Effector CD8-positive, alpha-beta T cell (primary cell): Measurements from ENCODE around the gene SELENBP1.
"Not testable (repeated sequence)": the region's sequence is repeated elsewhere in the genome, so short reads cannot be mapped to it uniquely, and the experiment has no call there.

Source experiments
- DNase-seq: peaks from one replicate; lab custom pipeline; 2025; lab: John Stamatoyannopoulos, UW
- total RNA-seq, 4 experiments: gene quantifications; one replicate each; lab custom pipeline; 2026; lab: John Stamatoyannopoulos, UW

The SELENBP1 gene
- 0 reads per million in 4 experiments for total RNA-seq

DNA sequence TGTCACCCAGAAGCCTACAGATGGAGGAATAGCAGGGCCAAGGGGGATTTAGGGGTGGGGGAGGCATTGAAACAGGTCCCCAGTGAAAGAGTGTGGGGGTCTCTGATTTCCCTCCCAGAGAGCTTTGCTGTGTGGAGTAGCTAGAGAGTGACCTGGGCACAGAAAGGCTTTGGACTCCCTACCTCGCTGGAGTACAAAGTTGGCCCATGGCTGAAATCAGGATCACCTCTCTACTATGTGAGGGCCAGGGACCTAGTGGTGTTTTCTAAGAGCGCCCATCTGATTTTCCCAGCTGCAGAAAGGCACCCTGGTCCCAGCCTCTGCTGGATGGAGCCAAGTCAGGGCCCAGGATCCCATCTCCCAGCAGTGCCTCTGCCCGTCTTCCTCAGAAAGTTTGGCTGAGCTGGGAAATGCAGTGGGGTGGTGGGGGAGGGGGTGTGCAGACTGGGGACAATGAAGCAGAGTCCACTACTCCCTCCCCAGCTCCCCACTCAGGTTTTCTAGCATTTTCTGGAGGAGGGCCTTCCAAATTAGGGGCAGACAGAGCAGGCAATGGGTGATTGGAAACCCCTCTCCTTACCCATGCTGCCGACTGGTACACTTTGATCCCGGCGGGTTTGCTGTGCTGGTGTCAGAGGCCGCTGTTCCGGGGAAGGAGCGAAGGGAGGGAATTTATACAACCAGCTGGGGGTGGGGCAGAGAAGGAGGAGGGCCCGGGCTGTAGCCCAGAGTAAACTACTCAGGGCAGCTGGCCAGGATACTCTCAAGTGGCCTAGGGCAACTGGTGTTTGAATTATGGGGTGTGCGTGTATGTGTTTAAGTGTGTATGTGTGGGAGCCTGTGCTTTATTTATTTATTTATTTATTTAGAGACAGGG, at the start of gene SELENBP1:
Gene SELENBP1 (minus strand): TSS at position 648 of the 877 bp plus-strand sequence. CDS start 64 bp downstream, at position 584.
- DNase-seq = no peak

DNA sequence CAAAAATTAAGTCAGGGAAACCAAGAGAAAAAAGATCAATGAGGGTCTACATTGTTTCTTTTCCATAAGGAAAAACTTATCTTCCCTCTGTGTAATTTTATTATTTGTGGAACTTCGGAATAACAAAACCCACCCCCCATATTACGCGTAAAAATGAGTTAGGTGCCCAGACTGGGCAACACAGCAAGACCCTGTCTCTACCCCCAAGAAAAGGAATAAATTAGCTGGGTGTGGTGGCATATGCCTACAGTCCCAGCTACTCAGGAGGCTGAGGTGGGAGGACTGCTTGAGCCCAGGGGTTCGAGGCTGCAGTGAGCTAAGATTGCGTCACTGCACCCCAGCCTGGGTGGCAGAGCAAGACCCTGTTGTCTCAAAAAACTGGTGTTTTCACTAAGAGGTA, 47.3 kb upstream of the SELENBP1 start:
- no peak for DNase-seq

DNA sequence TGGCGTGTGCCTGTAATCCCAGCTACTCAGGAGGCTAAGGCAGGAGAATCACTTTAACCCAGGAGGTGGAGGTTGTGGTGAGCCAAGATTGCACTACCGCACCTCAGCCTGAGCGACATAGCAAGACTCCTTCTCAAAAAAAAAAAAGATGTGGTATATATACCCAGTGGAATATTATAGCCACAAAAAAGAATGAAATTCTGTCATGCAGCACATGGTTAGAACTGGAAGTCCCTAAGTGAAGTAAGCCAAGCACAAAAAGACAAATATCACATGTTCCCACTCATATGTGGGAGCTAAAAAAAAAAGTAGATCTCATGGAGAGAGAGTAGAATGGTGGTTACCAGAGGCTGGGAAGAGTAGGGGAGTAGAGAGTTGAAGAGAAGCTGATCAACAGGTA, 45.6 kb upstream of the SELENBP1 start:
- no peak for DNase-seq

DNA sequence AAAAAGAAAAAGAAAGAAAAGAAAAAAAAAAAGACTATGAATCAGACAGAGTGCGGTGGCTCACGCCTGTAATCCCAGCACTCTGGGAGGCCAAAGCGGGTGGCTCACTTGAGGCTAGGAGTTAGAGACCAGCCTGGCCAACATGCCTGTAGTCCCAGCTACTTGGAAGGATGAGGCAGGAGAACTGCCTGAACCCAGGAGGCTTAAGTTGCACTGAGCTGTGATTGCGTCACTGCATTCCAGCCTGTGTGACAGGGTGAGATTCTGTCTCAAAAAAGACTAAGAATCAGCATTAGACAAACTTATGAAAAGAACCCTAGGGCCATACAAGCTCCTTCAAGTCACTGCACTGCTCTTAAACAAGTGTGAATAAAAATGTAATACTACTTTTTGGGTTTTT, 43.7 kb upstream of the SELENBP1 start:
- DNase-seq = no peak

DNA sequence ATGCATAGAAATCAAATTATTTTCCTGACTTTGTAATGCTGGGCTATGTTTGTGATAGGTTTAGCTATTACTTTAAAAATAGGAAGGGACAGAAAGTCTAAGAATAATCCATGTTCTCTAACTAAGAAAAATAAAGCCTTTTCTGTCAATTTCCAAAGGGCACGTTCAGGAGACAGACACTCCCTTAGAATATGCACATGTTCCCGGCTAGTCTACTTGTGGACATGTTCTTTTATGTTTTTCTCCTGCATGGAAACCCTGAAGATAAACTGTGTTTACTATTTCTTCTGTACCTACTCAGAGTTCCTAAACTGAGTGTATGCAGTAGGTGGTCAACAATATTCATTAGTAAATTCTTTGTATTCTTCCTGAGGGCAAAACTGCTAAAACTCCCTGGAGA, 39.4 kb upstream of the SELENBP1 start:
- DNase-seq = no peak

DNA sequence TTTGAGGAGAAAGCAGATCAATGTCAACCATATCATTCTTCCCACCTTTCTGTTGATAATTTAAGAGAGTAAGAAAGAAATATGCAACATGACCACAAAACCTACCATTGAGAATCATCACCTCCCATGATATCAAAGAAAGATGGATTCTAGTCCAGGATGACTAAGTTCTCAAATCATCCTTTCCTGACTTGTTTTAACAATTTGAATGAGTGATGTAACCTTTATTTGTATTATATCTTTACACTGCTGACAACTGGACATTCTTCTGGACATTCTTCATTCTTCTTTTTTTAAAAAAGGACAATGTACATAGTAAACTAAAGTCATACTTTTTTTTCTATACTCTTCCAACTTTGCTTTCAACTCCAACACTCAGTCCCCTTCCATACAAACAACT, 36.4 kb upstream of the SELENBP1 start:
- no peak for DNase-seq

DNA sequence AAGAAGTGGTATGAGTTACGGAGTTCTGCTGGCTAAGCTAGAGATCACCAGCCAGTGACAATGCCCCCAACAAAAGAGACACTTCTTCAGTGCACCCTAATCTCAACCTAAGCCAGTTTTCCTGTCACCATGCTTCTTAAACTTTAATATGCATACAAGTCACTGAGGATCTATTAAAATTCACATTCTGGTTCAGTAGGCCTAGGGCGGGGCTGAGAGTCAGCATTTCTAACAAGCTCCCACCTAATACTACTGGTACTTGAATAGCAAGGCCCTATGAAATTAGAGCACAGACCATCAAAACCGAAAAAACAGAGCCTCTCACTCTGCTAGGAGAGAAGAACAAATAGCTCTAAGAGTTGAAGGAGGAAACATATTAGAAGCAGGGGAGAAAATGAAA, 34.8 kb upstream of the SELENBP1 start:
- no peak for DNase-seq

DNA sequence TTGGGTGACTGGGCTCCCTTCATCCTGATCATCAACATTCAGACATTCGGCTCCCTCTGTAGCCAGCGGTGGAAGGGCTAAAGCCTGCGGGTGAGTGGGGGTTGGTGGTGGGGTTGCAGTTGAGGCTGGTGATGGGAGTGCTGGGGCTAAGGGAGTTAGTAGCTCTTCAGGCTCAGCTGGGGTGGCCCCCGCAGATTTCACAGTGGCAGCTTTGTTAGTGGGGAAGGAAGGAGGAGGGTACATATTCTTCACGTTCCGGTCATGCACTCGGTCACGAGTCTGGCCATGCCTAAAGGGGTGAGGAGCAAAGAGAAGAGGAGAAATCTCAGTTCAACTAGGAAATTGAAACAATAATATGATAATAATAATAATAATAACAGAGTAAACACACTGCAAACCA, 33.7 kb upstream of the SELENBP1 start:
- no peak for DNase-seq

DNA sequence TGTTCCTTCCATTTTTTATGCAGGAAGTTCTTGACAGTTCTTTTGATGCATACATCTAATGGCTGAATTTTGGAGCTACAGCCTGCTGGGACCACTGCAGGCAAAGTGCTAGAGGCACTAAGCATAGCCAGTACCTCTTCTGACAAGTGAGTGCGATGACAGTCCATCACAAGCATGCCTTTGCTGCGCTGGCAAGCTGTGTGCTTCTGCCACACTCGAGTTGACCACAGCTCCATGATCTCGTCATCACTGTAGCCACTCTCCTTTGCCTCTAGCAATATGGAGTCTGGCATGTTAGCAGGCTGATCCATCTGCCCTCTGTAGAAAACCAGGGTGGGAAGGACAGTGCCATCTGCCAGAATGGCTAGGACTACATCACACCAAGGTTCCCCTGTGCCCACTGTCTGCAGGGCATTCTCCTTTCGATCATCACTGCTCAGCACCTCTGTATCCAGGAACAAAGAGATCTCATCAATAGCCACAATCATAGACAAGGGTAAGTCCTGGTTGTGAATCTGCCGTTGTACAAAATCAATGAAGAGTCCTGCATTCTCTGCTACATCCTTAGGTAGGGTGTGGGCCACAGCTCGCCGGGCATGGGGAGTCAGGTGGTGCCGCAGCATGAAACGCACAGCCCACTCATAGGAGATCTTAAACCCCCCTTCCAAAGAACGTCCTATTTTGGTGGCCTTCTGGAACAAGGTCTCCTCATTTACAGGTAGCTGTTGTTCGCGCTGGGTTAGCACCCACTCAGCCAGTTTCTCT, 32.9 kb upstream of the SELENBP1 start:
- DNase-seq = no peak

DNA sequence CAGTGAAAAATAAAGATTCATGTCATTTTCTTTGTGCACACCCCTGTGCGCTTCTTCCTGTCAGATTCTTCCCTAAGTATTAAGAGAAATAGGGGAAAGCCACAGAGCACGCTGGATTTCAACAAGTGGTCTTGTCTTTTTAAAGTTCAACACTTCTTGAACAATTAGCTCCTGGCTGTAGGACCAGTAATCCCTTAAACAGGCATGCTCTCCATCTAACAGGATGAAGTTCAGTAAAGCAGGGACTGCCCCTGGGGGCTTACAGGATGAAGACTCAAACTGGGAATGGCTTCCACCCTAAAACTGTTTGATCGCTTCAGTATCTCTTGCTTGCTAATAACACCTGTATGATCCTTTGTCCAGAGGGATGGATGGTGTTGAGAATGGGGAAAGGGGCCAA, 31.1 kb upstream of the SELENBP1 start:
- no peak for DNase-seq

DNA sequence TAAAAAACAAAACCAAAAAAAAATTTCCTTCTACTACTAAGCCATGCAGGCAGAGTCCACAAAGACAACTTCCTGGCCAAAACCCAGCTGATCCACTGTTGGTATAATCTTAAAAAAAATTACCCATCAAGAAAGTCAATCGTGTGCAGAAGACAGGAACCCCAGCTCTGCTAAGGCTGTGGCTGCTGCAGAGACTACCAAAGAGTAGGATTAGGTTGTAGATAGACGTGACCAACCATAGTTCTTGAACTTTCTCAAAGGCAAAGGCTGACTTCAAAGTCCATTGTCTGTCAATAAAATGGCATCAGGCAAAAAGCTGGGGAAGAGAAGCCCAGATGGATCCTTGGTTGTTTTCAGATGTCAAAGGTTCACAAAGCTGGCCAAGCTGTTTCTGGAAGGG, 30.3 kb upstream of the SELENBP1 start:
- no peak for DNase-seq

DNA sequence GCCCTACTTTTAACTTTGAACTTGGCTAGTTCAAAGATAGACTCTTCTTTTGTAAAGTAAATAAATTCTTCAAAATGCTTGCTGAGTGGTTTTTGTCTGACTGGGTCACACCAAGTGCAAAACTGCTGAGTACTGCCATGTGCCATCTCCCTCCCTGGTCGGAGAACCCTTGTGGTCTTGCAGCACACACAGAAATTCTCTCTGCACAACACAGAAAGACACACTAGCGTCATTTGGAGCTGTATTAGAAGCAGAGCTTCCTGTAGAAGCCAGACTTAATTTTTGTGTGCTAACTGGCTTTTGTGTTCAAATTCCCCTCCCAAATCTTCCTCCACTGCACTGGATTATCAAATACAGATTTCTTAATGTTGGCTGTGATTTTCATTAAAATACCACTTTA, 29.4 kb upstream of the SELENBP1 start:
- DNase-seq = no peak

DNA sequence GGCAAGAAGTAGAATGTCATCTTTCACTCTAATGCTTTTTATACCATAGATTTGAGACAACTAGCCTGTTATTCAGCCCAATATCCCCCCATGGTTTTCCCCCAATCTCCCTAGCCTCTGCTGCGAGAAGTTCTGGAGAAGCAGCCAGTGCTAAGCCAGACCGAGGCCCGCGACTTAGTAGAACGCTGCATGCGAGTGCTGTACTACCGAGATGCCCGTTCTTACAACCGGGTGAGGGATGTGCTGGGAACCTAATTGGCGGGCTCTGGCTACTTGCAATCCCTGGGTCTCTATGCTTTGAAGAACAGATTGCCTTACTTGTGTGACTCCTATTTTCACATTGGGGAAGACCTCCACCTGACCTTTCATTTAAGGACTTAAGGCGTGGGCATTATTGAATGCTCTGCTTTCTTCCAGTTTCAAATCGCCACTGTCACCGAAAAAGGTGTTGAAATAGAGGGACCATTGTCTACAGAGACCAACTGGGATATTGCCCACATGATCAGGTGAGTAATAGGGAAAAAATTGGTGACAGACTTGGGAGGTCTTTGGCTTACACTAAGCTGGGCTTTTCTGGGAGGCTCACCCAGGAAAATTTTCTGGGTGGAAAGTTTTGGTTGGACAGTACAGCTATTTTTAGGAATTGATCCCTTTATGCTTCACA, 28.8 kb upstream of the SELENBP1 start:
- no peak for DNase-seq

DNA sequence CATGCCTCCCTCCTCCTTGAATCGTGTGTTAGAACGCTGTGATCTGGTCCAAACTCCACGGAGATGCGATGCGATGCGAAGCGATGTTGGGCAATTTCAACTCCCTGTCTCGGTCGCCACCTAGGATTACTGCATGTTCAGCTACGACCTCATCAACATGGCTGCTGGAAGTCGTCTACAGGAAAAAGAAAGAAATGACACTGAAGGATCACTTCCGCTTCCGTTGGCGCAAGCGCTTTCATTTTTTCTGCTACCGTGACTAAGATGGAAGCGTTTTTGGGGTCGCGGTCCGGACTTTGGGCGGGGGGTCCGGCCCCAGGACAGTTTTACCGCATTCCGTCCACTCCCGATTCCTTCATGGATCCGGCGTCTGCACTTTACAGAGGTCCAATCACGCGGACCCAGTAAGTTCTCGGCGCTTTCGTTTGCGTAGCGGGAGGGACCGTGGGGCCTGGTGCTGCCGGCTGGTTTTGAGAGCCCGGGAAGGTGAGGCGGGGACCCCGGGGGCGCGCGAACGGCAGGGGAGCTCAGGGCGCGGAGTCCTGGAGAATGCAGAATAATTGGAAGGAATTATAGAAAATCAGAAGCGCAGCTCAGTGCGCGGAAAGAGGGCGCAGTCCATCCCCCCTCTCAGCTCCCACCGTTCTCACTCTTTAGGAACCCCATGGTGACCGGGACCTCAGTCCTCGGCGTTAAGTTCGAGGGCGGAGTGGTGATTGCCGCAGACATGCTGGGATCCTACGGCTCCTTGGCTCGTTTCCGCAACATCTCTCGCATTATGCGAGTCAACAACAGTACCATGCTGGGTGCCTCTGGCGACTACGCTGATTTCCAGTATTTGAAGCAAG, 27.0 kb upstream of the SELENBP1 start, which contains the start of gene PSMB4:
Gene PSMB4 (plus strand): TSS at position 250 of the 848 bp plus-strand sequence. CDS start 15 bp downstream, at position 265.
- DNase-seq = peak; percentile 71

DNA sequence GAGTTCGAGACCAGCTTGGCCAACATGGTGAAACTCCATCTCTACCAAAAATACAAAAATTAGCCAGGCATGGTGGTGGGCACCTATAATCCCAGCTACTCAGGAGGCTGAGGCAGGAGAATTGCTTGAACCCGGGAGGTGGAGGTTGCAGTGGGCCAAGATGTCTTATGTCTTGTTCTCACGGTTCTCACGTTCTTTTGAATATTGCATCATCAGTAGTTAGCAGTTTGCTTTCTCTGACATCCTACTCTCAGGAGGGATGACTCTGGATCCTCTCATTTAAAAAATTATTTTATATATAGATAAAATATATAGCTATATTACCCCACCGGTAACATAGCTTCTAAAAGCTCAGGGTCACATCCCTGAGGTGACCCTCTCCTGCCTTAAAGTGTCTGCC, 23.8 kb upstream of the SELENBP1 start:
- DNase-seq = not testable (repeated sequence)

DNA sequence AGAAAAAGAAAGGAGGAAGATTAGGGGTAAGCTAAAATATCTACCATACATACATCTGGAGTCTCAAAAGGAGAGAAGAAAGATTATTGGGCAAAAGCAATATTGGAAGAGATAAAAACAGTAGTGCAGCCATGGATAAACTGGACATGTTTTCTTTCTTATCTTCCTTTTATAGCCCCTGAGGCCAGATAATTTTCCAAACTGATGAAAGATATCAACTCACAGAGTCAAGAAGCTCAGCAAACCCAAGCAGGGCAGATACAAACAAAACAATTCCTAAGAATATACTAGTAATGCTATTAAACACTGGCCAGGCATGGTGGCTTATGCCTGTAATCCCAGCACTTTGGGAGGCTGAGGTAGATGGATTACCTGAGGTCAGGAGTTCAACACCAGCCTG, 21.1 kb upstream of the SELENBP1 start:
- no peak for DNase-seq

DNA sequence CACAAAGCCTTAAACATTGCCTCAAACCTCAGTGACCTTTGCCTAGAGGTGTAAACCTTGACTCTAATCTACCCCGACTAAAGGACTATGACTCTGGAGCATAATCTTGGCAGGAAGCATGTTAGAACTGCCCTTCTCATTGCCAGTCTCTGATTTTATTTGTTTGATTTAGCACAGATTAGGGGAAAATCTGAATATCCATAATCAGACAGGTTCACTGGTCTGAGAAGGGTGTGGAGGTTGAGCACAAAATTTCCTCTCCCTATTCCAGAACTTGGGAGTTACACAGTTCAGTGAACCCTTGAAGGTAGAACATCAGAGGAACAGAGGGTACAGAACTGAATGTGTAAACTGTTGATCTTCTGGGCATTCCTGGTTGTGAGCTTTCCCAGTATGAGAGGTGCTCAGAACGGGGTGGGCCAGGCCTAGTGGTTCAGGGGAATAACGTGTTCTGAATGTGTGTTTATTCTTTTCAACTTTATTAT, 18.6 kb upstream of the SELENBP1 start:
- no peak for DNase-seq

DNA sequence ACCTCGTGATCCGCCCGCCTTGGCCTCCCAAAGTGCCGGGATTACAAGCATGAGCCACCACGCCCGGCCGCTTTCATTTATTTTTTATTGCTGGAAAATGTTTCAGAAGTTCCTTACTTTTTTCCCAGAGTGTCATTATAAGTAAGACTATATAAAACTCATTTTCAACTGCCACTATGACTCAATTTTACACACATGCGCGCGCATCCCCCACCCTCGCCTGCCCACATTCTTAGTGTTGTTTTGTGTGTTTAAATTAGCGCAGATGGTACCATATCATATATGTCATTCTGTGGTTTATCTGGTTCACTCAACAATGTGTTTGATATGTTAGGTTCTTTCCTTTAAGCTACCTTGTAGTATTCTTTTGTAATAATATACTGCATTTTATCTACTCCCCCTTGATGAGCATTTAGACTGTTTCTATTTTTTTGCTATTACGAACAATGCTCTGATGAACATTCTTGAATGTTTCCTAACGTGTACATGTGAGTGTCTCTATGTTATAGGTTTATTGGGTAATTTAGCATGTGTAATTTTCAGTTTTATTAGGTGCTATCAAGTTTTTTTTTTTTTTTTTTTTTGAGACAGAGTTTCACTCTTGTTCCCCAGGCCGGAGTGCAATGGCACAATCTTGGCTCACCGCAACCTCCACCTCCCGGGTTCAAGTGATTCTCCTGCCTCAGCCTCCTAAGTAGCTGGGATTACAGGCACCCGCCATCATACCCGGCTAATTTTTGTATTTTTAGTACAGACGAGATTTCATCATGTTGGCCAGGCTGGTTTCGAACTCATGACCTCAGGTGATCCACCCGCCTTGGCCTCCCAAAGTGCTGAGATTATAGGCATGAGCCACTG, 17.9 kb upstream of the SELENBP1 start:
- not testable (repeated sequence) for DNase-seq

DNA sequence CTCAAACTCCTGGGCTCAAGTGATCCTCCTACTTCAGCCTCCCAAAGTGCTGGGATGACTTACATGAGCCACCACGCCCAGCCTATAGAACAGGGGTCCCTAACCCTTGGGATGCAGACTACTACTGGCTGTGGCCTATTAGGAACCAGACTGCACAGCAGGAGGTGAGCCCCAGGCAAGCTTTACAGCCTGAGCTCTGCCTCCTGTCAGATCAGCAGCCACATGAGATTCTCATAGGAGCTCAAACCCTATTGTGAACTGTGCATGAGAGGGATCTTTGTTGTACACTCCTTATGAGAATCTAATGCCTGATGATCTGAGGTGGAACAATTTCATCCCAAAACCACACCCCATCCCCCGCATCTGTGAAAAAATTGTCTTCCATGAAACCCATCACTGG, 13.5 kb upstream of the SELENBP1 start:
- no peak for DNase-seq

DNA sequence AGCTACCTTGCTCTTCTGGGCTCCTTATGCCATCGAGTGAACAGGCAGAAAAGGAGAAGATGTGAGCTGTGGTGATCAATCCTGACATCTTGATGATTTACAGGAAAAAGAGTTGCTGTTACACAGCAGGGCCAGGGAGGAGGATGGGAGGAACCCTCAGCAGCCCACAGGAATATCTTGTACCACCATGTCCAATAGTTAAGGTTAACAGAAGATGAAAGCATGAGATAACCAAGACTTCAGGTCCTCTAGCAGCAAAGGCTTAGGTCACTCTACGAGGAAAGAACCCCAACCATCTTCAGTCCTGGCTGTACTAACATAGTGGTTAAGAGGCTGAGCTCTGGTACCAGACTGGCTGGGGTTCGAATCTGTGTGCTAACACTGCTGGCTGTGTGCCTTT, 12.1 kb upstream of the SELENBP1 start:
- DNase-seq = no peak
